Measurements from ENCODE around the gene LIPE. TPM values are rescaled to one million over a fixed set of nuclear protein-coding genes. Genes with fewer than 3 reads are reported as not detected.

Gene LIPE
- total and polyA plus RNA-seq, 2 experiments from 2014 or later, result 5.8 to 10.9 TPM

DNA sequence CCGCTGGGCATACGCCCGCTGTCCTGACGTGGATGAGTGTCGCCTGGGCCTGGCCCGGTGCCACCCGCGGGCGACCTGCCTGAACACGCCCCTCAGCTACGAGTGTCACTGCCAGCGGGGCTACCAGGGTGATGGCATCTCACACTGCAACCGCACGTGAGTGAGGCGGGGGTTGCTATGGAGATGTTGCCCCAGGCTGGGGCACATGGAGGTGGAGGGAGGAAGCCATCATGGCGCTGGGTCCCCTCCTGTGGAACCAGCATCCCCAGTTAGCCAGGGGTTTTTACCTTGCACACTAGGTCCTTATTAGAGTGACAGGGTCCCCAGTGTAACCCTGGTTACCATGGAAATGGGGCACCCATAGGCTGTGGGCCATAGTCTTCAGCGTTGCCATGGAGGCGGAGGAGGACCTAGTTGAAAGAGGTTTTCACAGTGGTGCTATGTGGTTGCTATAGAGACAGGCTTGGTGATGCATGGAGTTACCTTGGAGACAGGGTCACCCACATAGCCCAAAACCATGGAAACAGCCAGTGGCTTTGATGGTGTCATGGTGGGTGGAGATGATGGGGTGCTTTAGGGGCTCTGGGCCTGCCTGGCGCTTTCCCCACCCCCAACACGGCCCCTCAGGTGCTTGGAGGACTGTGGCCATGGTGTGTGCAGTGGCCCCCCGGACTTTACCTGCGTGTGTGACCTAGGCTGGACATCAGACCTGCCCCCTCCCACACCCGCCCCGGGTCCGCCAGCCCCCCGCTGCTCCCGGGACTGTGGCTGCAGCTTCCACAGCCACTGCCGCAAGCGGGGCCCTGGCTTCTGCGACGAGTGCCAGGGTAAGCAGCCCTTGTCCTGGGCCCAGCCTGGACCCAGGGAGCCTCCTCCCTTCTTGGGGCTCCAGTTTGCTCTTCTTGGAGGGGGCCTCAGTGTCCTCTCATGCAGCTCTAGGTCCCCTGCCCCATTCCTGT lies 74.6 kb downstream of the LIPE start:
- H3K27me3 ChIP-seq (ENCODE audit: insufficient read depth), result no peaks in the 10 kb centered on the region
- H3K4me1 ChIP-seq (ENCODE audit: insufficient read depth), result no peaks in the 10 kb centered on the region
- Mint-ChIP-seq H3K4me3 (no peak overlapping the region), H3K4me1 (peaks cover 3% of the 10 kb centered on the region; the same call in 2 of the 3 replicates), H3K9me3 (peaks cover 3% of the 10 kb centered on the region; the same call in 1 of the 3 replicates), H3K27me3 (ENCODE audit: insufficient read depth, low read depth, poor library complexity) (peaks cover 3% of the 10 kb centered on the region), H3K27ac (no peak overlapping the region), H3K36me3 (ENCODE audit: low read depth) (peaks cover 14% of the 10 kb centered on the region; the same call in 2 of the 3 replicates)
- no peaks in the 10 kb centered on the region for H4K20me1 ChIP-seq (replicated peaks; ENCODE audit: insufficient read depth)
- H3K9me2 ChIP-seq (ENCODE audit: insufficient read depth), result no peaks in the 10 kb centered on the region
- no peak overlapping the region for H3K4me3 ChIP-seq
- ATAC-seq (no peak; the same call in 2 of the 3 replicates), DNase-seq (ENCODE audit: low spot score) (peak; percentile 42)
- no peak overlapping the region for H2AFZ ChIP-seq
- H3K36me3 ChIP-seq (ENCODE audit: insufficient read depth), result no peaks in the 10 kb centered on the region
- H3F3A ChIP-seq (replicated peaks; ENCODE audit: low read depth), result no peaks in the 10 kb centered on the region
- no peak overlapping the region for H3K27ac ChIP-seq (ENCODE audit: low read depth)
- H3K4me2 ChIP-seq, result no peak overlapping the region
- no peaks in the 10 kb centered on the region for H3K79me2 ChIP-seq (replicated peaks; ENCODE audit: insufficient read depth)
- TF ChIP-seq CREB1 (CRISPR knock-in tag; IDR thresholded peaks at IDR 0.05; ENCODE audit: low read depth) (no peak), NANOG (IDR thresholded peaks at IDR 0.05; ENCODE audit: borderline replicate concordance) (no peak), EZH2phosphoT487 (IDR thresholded peaks at IDR 0.05; ENCODE audit: unreplicated experiment) (no peak), JUNB (IDR thresholded peaks at IDR 0.05; ENCODE audit: unreplicated experiment) (no peak), EZH2 (IDR thresholded peaks at IDR 0.05; ENCODE audit: low read depth, unreplicated experiment) (no peak), STAT1 (IDR thresholded peaks at IDR 0.05; ENCODE audit: unreplicated experiment) (no peak), POLR2AphosphoS5 (IDR thresholded peaks at IDR 0.05; ENCODE audit: low read depth) (no peak), ZNF331 (CRISPR knock-in tag; IDR thresholded peaks at IDR 0.05; ENCODE audit: low read depth) (no peak), ZNF114 (CRISPR knock-in tag; IDR thresholded peaks at IDR 0.05) (no peak)
- TF ChIP-seq, protein P1, sequence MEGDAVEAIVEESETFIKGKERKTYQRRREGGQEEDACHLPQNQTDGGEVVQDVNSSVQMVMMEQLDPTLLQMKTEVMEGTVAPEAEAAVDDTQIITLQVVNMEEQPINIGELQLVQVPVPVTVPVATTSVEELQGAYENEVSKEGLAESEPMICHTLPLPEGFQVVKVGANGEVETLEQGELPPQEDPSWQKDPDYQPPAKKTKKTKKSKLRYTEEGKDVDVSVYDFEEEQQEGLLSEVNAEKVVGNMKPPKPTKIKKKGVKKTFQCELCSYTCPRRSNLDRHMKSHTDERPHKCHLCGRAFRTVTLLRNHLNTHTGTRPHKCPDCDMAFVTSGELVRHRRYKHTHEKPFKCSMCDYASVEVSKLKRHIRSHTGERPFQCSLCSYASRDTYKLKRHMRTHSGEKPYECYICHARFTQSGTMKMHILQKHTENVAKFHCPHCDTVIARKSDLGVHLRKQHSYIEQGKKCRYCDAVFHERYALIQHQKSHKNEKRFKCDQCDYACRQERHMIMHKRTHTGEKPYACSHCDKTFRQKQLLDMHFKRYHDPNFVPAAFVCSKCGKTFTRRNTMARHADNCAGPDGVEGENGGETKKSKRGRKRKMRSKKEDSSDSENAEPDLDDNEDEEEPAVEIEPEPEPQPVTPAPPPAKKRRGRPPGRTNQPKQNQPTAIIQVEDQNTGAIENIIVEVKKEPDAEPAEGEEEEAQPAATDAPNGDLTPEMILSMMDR (conservative IDR thresholded peaks at IDR 0.05; ENCODE audit: low read depth in 2 of 2), result no peak
- TF ChIP-seq, protein P2, sequence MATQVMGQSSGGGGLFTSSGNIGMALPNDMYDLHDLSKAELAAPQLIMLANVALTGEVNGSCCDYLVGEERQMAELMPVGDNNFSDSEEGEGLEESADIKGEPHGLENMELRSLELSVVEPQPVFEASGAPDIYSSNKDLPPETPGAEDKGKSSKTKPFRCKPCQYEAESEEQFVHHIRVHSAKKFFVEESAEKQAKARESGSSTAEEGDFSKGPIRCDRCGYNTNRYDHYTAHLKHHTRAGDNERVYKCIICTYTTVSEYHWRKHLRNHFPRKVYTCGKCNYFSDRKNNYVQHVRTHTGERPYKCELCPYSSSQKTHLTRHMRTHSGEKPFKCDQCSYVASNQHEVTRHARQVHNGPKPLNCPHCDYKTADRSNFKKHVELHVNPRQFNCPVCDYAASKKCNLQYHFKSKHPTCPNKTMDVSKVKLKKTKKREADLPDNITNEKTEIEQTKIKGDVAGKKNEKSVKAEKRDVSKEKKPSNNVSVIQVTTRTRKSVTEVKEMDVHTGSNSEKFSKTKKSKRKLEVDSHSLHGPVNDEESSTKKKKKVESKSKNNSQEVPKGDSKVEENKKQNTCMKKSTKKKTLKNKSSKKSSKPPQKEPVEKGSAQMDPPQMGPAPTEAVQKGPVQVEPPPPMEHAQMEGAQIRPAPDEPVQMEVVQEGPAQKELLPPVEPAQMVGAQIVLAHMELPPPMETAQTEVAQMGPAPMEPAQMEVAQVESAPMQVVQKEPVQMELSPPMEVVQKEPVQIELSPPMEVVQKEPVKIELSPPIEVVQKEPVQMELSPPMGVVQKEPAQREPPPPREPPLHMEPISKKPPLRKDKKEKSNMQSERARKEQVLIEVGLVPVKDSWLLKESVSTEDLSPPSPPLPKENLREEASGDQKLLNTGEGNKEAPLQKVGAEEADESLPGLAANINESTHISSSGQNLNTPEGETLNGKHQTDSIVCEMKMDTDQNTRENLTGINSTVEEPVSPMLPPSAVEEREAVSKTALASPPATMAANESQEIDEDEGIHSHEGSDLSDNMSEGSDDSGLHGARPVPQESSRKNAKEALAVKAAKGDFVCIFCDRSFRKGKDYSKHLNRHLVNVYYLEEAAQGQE (IDR thresholded peaks at IDR 0.05; ENCODE audit: unreplicated experiment), result no peak
- TF ChIP-seq, protein P3, sequence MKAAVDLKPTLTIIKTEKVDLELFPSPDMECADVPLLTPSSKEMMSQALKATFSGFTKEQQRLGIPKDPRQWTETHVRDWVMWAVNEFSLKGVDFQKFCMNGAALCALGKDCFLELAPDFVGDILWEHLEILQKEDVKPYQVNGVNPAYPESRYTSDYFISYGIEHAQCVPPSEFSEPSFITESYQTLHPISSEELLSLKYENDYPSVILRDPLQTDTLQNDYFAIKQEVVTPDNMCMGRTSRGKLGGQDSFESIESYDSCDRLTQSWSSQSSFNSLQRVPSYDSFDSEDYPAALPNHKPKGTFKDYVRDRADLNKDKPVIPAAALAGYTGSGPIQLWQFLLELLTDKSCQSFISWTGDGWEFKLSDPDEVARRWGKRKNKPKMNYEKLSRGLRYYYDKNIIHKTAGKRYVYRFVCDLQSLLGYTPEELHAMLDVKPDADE (IDR thresholded peaks at IDR 0.05), result no peak
- TF ChIP-seq, protein P4, sequence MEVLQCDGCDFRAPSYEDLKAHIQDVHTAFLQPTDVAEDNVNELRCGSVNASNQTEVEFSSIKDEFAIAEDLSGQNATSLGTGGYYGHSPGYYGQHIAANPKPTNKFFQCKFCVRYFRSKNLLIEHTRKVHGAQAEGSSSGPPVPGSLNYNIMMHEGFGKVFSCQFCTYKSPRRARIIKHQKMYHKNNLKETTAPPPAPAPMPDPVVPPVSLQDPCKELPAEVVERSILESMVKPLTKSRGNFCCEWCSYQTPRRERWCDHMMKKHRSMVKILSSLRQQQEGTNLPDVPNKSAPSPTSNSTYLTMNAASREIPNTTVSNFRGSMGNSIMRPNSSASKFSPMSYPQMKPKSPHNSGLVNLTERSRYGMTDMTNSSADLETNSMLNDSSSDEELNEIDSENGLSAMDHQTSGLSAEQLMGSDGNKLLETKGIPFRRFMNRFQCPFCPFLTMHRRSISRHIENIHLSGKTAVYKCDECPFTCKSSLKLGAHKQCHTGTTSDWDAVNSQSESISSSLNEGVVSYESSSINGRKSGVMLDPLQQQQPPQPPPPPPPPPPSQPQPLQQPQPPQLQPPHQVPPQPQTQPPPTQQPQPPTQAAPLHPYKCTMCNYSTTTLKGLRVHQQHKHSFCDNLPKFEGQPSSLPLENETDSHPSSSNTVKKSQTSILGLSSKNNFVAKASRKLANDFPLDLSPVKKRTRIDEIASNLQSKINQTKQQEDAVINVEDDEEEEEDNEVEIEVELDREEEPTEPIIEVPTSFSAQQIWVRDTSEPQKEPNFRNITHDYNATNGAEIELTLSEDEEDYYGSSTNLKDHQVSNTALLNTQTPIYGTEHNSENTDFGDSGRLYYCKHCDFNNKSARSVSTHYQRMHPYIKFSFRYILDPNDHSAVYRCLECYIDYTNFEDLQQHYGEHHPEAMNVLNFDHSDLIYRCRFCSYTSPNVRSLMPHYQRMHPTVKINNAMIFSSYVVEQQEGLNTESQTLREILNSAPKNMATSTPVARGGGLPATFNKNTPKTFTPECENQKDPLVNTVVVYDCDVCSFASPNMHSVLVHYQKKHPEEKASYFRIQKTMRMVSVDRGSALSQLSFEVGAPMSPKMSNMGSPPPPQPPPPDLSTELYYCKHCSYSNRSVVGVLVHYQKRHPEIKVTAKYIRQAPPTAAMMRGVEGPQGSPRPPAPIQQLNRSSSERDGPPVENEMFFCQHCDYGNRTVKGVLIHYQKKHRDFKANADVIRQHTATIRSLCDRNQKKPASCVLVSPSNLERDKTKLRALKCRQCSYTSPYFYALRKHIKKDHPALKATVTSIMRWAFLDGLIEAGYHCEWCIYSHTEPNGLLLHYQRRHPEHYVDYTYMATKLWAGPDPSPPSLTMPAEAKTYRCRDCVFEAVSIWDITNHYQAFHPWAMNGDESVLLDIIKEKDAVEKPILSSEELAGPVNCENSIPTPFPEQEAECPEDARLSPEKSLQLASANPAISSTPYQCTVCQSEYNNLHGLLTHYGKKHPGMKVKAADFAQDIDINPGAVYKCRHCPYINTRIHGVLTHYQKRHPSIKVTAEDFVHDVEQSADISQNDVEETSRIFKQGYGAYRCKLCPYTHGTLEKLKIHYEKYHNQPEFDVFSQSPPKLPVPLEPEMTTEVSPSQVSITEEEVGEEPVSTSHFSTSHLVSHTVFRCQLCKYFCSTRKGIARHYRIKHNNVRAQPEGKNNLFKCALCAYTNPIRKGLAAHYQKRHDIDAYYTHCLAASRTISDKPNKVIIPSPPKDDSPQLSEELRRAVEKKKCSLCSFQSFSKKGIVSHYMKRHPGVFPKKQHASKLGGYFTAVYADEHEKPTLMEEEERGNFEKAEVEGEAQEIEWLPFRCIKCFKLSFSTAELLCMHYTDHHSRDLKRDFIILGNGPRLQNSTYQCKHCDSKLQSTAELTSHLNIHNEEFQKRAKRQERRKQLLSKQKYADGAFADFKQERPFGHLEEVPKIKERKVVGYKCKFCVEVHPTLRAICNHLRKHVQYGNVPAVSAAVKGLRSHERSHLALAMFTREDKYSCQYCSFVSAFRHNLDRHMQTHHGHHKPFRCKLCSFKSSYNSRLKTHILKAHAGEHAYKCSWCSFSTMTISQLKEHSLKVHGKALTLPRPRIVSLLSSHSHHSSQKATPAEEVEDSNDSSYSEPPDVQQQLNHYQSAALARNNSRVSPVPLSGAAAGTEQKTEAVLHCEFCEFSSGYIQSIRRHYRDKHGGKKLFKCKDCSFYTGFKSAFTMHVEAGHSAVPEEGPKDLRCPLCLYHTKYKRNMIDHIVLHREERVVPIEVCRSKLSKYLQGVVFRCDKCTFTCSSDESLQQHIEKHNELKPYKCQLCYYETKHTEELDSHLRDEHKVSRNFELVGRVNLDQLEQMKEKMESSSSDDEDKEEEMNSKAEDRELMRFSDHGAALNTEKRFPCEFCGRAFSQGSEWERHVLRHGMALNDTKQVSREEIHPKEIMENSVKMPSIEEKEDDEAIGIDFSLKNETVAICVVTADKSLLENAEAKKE (CRISPR knock-in tag; IDR thresholded peaks at IDR 0.05), result no peak

Measured in GM23338 (cell line).